H1 (cell line): ENCODE results near the gene CIITA. TPM values are rescaled to one million over a fixed set of nuclear protein-coding genes. Genes with fewer than 3 reads are reported as not detected.

ENCODE experiments used
- CTCF ChIA-PET: fragments of 300-600 bp; sonication (Branson Sonifier 250); formaldehyde crosslinking; loops from one replicate; lab custom pipeline; 2021; ENCODE audit not compliant: partially characterized antibody; lab: Charles Lee
- POLR2A ChIA-PET: fragments of 300-600 bp; sonication (Branson Sonifier 250); formaldehyde crosslinking; loops from one replicate; lab custom pipeline; 2021; ENCODE audit warnings: inconsistent platforms; ENCODE audit not compliant: partially characterized antibody; lab: Charles Lee
- DNase-seq, 2 experiments: peaks; one replicate each; pipeline versions ENCODE4 v3.0.0 to v3.0.0-alpha.2; 2010 to 2022; ENCODE audit warnings: low spot score in 2 of 2, low read depth in 1 of 2, mixed read lengths in 1 of 2
- FAIRE-seq: peaks from 2 replicates; lab custom pipeline; 2011; peaks lifted over from hg19 to GRCh38; lab: Jason Lieb, UNC
- H2AFZ ChIP-seq: 2 replicates; pipeline ENCODE4 v1.8.1; 2012; ENCODE audit warnings: low read length, inconsistent platforms
- H2AK5ac ChIP-seq: 2 replicates; pipeline ENCODE4 v1.6.1; 2013; ENCODE audit warnings: low read depth, low read length
- H2BK120ac ChIP-seq: replicated peaks from 2 replicates; pipeline ENCODE3; 2013; ENCODE audit warnings: low read depth, low read length, inconsistent platforms
- H2BK12ac ChIP-seq: 2 replicates; pipeline ENCODE4 v1.6.1; 2013; ENCODE audit warnings: low read depth, low read length
- H2BK15ac ChIP-seq: 2 replicates; pipeline ENCODE4 v1.6.1; 2013; ENCODE audit warnings: low read length
- H2BK20ac ChIP-seq: 2 replicates; pipeline ENCODE4 v1.6.1; 2013; ENCODE audit warnings: low read length
- H2BK5ac ChIP-seq: 2 replicates; pipeline ENCODE4 v1.6.1; 2013; ENCODE audit warnings: low read depth, low read length
- H3K14ac ChIP-seq: 2 replicates; pipeline ENCODE4 v1.6.1; 2013; ENCODE audit warnings: inconsistent platforms; ENCODE audit not compliant: insufficient read length
- H3K18ac ChIP-seq: 2 replicates; pipeline ENCODE4 v1.6.1; 2013; ENCODE audit warnings: low read length; ENCODE audit errors: extremely low read depth
- H3K23ac ChIP-seq: 2 replicates; pipeline ENCODE4 v1.6.1; 2013; ENCODE audit warnings: inconsistent platforms; ENCODE audit not compliant: insufficient read length
- H3K23me2 ChIP-seq: 2 replicates; pipeline ENCODE4 v1.6.1; 2013; ENCODE audit warnings: low read depth, low read length
- H3K27ac ChIP-seq: 2 replicates; pipeline ENCODE4 v1.6.1; 2011; ENCODE audit warnings: low read depth, low read length, inconsistent platforms
- H3K27me3 ChIP-seq, 4 experiments: replicated peaks in 1 of 4; 1 replicate in 1 of 4; 2 replicates in 3 of 4; pipeline versions ENCODE4 v1.6.1 to v1.8.1; 2011 to 2013; ENCODE audit warnings: low read length in 3 of 4, mild to moderate bottlenecking in 3 of 4, inconsistent platforms in 2 of 4, mixed read lengths in 2 of 4, moderate library complexity in 1 of 4; ENCODE audit not compliant: control insufficient read depth in 3 of 4, insufficient read depth in 3 of 4; ENCODE audit errors: extremely low read depth in 1 of 4
- H3K36me3 ChIP-seq, 4 experiments: 2 replicates each; pipeline versions ENCODE4 v1.6.1 to v1.8.1; 2011 to 2013; ENCODE audit warnings: mild to moderate bottlenecking in 4 of 4, low read length in 3 of 4, moderate library complexity in 2 of 4, control low read depth in 1 of 4, inconsistent platforms in 1 of 4; ENCODE audit not compliant: insufficient read depth in 4 of 4, control insufficient read depth in 2 of 4
- H3K4ac ChIP-seq: replicated peaks from 2 replicates; pipeline ENCODE3; 2013; ENCODE audit warnings: low read length, low read depth, mixed read lengths, inconsistent platforms; ENCODE audit not compliant: insufficient read length
- H3K4me1 ChIP-seq, 4 experiments: replicated peaks in 1 of 4; 1 replicate in 1 of 4; 2 replicates in 3 of 4; pipeline versions ENCODE4 v1.6.1 to v1.8.1; 2011 to 2013; ENCODE audit warnings: low read length in 3 of 4, inconsistent platforms in 2 of 4, mixed read lengths in 1 of 4; ENCODE audit not compliant: insufficient read depth in 4 of 4, control insufficient read depth in 3 of 4
- H3K4me2 ChIP-seq, 2 experiments: 2 replicates each; pipeline versions ENCODE4 v1.6.1 to v1.8.1; 2011 to 2013; ENCODE audit warnings: low read depth in 2 of 2, low read length in 2 of 2, control low read depth in 1 of 2, inconsistent platforms in 1 of 2, mild to moderate bottlenecking in 1 of 2; ENCODE audit not compliant: insufficient read depth in 1 of 2
- H3K4me3 ChIP-seq, 4 experiments: fragments of 200-600, 300-600 bp in 1 of 4; sonication (generic), shearing (Covaris generic), sonication (Bioruptor Twin) in 1 of 4; 2 replicates each; pipeline versions ENCODE4 v1.5.1 to v1.8.1; 2011 to 2016; ENCODE audit warnings: low read length in 4 of 4, low read depth in 3 of 4, control low read depth in 2 of 4, inconsistent platforms in 2 of 4, mild to moderate bottlenecking in 2 of 4, mixed read lengths in 1 of 4, moderate library complexity in 1 of 4; ENCODE audit not compliant: insufficient read depth in 2 of 4; ENCODE audit errors: extremely low read depth in 1 of 4
- H3K56ac ChIP-seq: replicated peaks from 2 replicates; pipeline ENCODE3; 2013; ENCODE audit warnings: low read depth, mild to moderate bottlenecking, mixed read lengths, low read length, inconsistent platforms; ENCODE audit not compliant: insufficient read length
- H3K79me1 ChIP-seq: 2 replicates; pipeline ENCODE4 v1.6.1; 2013; ENCODE audit warnings: low read depth, low read length, control low read depth
- H3K79me2 ChIP-seq, 2 experiments: 2 replicates each; pipeline versions ENCODE4 v1.6.1 to v1.8.1; 2012 to 2013; ENCODE audit warnings: low read length in 2 of 2, mild to moderate bottlenecking in 2 of 2, inconsistent platforms in 1 of 2; ENCODE audit not compliant: insufficient read depth in 2 of 2, control insufficient read depth in 1 of 2
- H3K9ac ChIP-seq, 4 experiments: replicated peaks in 1 of 4; 1 replicate in 1 of 4; 2 replicates in 3 of 4; pipeline versions ENCODE4 v1.6.1 to v1.8.1; 2011 to 2013; ENCODE audit warnings: low read depth in 3 of 4, low read length in 3 of 4, control low read depth in 2 of 4, mild to moderate bottlenecking in 2 of 4, moderate library complexity in 2 of 4, inconsistent platforms in 1 of 4; ENCODE audit errors: extremely low read depth in 1 of 4
- H3K9me3 ChIP-seq, 2 experiments: 2 replicates each; pipeline versions ENCODE4 v1.6.1 to v1.8.1; 2012 to 2013; ENCODE audit warnings: mild to moderate bottlenecking in 2 of 2, moderate library complexity in 2 of 2, control low read depth in 1 of 2, inconsistent platforms in 1 of 2, low read depth in 1 of 2, low read length in 1 of 2, mixed read lengths in 1 of 2; ENCODE audit not compliant: insufficient read depth in 2 of 2
- H4K20me1 ChIP-seq, 2 experiments: replicated peaks in 1 of 2; 2 replicates each; pipeline versions ENCODE3 to v1.8.1; 2011 to 2013; ENCODE audit warnings: inconsistent platforms in 2 of 2, low read length in 2 of 2, mild to moderate bottlenecking in 1 of 2; ENCODE audit not compliant: insufficient read depth in 2 of 2, control insufficient read depth in 1 of 2
- H4K5ac ChIP-seq: 2 replicates; pipeline ENCODE4 v1.6.1; 2013; ENCODE audit warnings: low read length, low read depth, mixed read lengths, inconsistent platforms; ENCODE audit not compliant: insufficient read length
- H4K8ac ChIP-seq: 2 replicates; pipeline ENCODE4 v1.8.0; 2013; ENCODE audit warnings: mild to moderate bottlenecking, moderate library complexity, low read length, inconsistent platforms; ENCODE audit not compliant: insufficient read depth; ENCODE audit errors: extremely low read depth
- H4K91ac ChIP-seq: replicated peaks from 2 replicates; pipeline ENCODE3; 2013; ENCODE audit warnings: low read length, mixed read lengths, inconsistent platforms; ENCODE audit not compliant: insufficient read length
- BACH1 ChIP-seq: IDR thresholded peaks from 2 replicates; pipeline ENCODE4 v1.6.1; 2012; ENCODE audit warnings: low read length, improper control_type of control experiment
- CBX5 ChIP-seq: fragments of 300-800, 300-1000 bp; sonication (generic); IDR thresholded peaks from 2 replicates; pipeline ENCODE4 v1.7.1; 2016; ENCODE audit warnings: antibody characterized with exemption, low read length, low read depth
- MAX ChIP-seq: IDR thresholded peaks from 2 replicates; pipeline ENCODE4 v1.6.1; 2012; ENCODE audit warnings: inconsistent platforms
- NRF1 ChIP-seq: IDR thresholded peaks from 2 replicates; pipeline ENCODE4 v1.6.1; 2011; ENCODE audit warnings: mild to moderate bottlenecking, low read depth, low read length, improper control_type of control experiment
- POLR2AphosphoS5 ChIP-seq: IDR thresholded peaks from 2 replicates; pipeline ENCODE4 v1.6.1; 2011; ENCODE audit warnings: low read depth, low read length
- RBBP5 ChIP-seq: IDR thresholded peaks from 2 replicates; pipeline ENCODE4 v1.7.1; 2012; ENCODE audit warnings: low read depth, mild to moderate bottlenecking, inconsistent platforms, low read length, moderate library complexity, borderline replicate concordance
- SIRT6 ChIP-seq: IDR thresholded peaks from one replicate; pipeline ENCODE4 v1.7.1; 2012; ENCODE audit warnings: low read length, inconsistent platforms
- SP1 ChIP-seq: IDR thresholded peaks from 2 replicates; pipeline ENCODE4 v1.6.1; 2011; ENCODE audit warnings: low read depth, low read length
- TAF1 ChIP-seq: IDR thresholded peaks from 2 replicates; pipeline ENCODE4 v1.6.1; 2011; ENCODE audit warnings: mild to moderate bottlenecking, low read depth, low read length
- TCF12 ChIP-seq: IDR thresholded peaks from 2 replicates; pipeline ENCODE4 v1.6.1; 2011; ENCODE audit warnings: low read depth, mild to moderate bottlenecking, low read length
- TEAD4 ChIP-seq: IDR thresholded peaks from 2 replicates; pipeline ENCODE4 v1.6.1; 2012; ENCODE audit warnings: low read depth, low read length, inconsistent platforms, mixed read lengths
- WGBS, 2 experiments: shearing (Covaris generic) in 1 of 2; methylation state at CpG; one replicate each; pipeline versions ENCODE4 v1.1.6 to v1.1.7; 2013 to 2015; ENCODE audit warnings: low lambda C conversion rate in 2 of 2, mixed read lengths in 2 of 2, inconsistent platforms in 1 of 2, low coverage in 1 of 2, missing lambda C conversion rate in 1 of 2; ENCODE audit not compliant: insufficient replicate concordance in 2 of 2, insufficient coverage in 1 of 2, insufficient read length in 1 of 2; ENCODE audit errors: extremely low coverage in 1 of 2, missing lambda C conversion rate in 1 of 2; 5-methylcytosine and 5-hydroxymethylcytosine counted together
- polyA plus RNA-seq, 7 experiments: library from polyadenylated mRNA; depleted of rRNA in 3 of 7; stranded (reverse) in 5 of 7; unstranded in 2 of 7; fragments of >200 nt in 5 of 7; fragments of 200-250 nt in 2 of 7; gene quantifications; 1 replicate in 5 of 7; 2 replicates in 1 of 7; 4 replicates in 1 of 7; pipeline versions ENCODE4 v1.2.1 to v1.2.3, GENCODE V29; 2011 to 2013; ENCODE audit warnings: missing spikeins in 2 of 7, mixed read lengths in 2 of 7
- total RNA-seq: library from RNA; stranded (reverse); fragmentation: NEBNext Ultra II Directional; extraction: Animal tissue kit (Norgen Biotek cat#: 25700); gene quantifications from 2 replicates; pipeline ENCODE4 v1.2.1, GENCODE V29; 2021

The CIITA gene
- total and polyA plus RNA-seq, 2 of the 8 experiments (the other 6 are each of a cell fraction or from before 2014, with no cell fraction given) = 0.07 to 0.17 TPM

- no peak for DNase-seq
- Histone ChIP-seq H3K79me2 (no peaks in the 10 kb centered on the region), H2BK20ac (no peak overlapping the region), H3K9ac (no peak overlapping the region), H3K27ac (no peak overlapping the region), H3K14ac (no peak overlapping the region), H3K36me3 (no peaks in the 10 kb centered on the region), H3K4ac (no peak overlapping the region), H4K5ac (no peak overlapping the region), H2BK12ac (no peak overlapping the region), H2BK15ac (no peak overlapping the region), H3K27me3 (peaks cover 4 to 27% (median 23%) of the 10 kb centered on the region in 4 experiments), H3K9me3 (no peaks in the 10 kb centered on the region), H2BK5ac (no peak overlapping the region)
- WGBS, 2 experiments = 85% methylated on average over 7 of the region's 7 CpGs; no CpG with 5 or more reads in 1 of the 2 experiments
- TF ChIP-seq TCF12 (no peak), POLR2AphosphoS5 (no peak), NRF1 (no peak), TAF1 (no peak), RBBP5 (no peak), MAX (no peak), TEAD4 (no peak), BACH1 (no peak), SP1 (no peak), CBX5 (no peak), SIRT6 (no peak)
- TF ChIP-seq, all 59 proteins: peak for 0
- Histone ChIP-seq H3K18ac (no peak overlapping the region), H3K23ac (no peak overlapping the region), H2AFZ (0 out of 2 replicates have a peak overlapping the region, but pooled peaks have one; percentile 55), H4K8ac (no peak overlapping the region), H3K4me2 (peak overlapping the region in 1 of 2 experiments; percentile 25; a peak in 2 of 4 replicates), H2AK5ac (no peak overlapping the region), H3K56ac (no peak overlapping the region), H3K4me3 (no peak overlapping the region), H4K91ac (no peak overlapping the region), H3K23me2 (0 out of 2 replicates have a peak, but pooled peaks cover 2% of the 10 kb centered on the region), H3K79me1 (no peaks in the 10 kb centered on the region), H4K20me1 (no peaks in the 10 kb centered on the region), H3K4me1 (peaks cover 0 to 4% (median 2%) of the 10 kb centered on the region in 4 experiments; a peak in 3 of 7 replicates), H2BK120ac (no peak overlapping the region)
- no peak for FAIRE-seq
- CTCF ChIA-PET = interaction anchor here (1.6 to 2.0 kb wide), 2 partner anchors 13 to 36 kb away, joined by 3 to 10 read pairs; no protein-coding TSS in a partner anchor
- POLR2A ChIA-PET = no interaction called here
These were observed 6.0 kb downstream of the CIITA start for GRCh38 chr16:10883004-10883403.
